ENCODE data around the gene BAZ2B. TPM values are rescaled to one million over a fixed set of nuclear protein-coding genes. Genes with fewer than 3 reads are reported as not detected.
A peak's percentile ranks its signal among the peaks of the same experiment; 100 is the strongest.

BAZ2B gene
- total RNA-seq, 1 donor from 2014 or later: 115 TPM

DNA sequence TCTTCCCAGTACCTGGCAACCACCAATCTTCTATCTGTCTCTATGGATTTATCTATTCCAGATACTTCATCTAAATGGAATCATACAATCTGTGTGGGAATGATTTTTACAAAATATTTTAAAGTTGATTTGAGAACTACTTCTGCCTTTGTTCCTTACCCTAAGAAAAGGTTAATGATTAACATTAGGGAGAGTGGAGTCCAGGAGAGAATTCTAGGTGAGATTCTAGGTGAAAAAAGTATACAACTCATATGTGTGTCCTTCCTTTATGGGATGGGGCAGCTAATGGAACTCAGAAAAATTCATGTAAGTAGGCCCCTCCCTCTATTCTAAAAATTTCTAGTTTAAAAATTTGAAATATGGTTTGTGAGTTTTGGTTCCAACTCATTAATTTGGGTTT, 293.9 kb downstream of the BAZ2B start:
- DNase-seq (ENCODE audit: low read depth): peak; percentile 19

DNA sequence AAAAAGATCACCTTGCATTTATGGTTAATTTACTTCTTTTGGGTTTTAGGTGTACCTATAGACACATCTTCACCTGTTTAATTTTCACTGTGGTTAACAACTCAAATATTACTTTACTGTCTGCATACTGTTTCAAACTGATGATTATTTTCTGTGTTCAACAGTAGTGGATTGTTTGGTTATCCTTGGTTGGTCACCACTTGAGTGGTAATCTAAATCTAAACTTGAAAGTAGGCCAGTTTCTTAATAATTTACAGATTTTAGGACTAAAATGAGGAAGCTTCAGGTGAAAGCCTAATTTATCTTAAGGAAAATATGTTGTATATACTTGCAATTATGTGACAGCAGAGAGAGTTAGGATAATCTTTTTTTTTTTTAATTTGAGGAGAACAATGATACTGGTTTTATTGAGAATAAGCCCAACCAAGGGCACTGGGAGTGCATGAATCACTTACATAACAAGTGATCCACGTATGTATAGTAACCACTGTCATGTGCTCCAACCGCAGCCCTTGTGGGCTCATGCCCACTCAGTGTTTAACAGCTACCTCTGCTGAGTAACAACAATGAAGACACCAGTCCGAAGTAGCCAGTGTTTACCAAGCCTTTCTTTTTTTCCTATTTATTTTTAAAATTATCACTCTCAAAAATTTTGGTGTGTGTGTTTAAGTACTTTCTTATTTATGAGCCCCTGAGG, 298.8 kb downstream of the BAZ2B start:
- peak; percentile 44 for DNase-seq (ENCODE audit: low read depth)

GRCh38 chr2:159307942-159308341, 308.4 kb downstream of the BAZ2B start:
- no peak for DNase-seq (ENCODE audit: low read depth)

DNA sequence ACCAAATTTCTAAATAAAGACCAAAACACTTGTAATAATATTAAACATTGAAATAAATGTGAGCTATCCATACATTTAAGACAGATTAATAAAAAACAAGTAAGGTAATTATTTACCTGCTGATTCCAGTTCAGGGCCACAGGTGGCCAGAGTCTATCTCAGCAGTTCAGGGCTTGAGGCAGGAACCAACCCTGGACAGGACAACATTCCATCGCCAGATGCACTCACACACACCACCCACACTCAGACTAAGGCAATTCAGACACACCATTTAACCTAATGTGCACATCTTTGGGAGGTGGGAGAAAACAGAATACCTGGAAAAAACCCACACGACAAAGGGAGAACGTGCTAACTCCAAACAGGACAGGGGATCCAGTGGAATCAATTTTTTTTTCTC, 315.8 kb downstream of the BAZ2B start:
- DNase-seq (ENCODE audit: low read depth): no peak

DNA sequence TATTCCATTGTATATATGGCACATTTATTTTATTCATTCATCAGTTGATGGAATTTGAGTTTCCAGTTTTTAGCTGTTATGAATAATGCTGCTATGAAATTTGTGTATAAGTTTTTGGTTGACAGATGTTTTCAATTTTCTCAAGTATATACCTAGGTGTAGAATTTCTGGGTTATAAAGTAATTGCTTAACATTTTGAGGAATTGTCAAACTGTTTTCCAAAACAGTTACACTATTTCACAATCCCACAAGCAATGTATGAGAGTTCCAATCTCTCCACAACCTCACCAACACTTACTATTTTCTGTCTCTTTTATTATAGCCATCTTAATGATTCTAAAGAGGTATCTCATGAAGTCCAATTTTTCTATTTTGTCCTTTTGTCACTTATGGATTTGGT, 317.4 kb downstream of the BAZ2B start:
- no peak for DNase-seq (ENCODE audit: low read depth)

GRCh38 chr2:159297042-159297707, 319.2 kb downstream of the BAZ2B start:
- no peak for DNase-seq (ENCODE audit: low read depth)

- no peak for DNase-seq (ENCODE audit: low read depth)
These were observed 324.2 kb downstream of the BAZ2B start for GRCh38 chr2:159292157-159292556.

GRCh38 chr2:159290289-159290907, 325.9 kb downstream of the BAZ2B start:
- DNase-seq (ENCODE audit: low read depth): peak; percentile 63

DNA sequence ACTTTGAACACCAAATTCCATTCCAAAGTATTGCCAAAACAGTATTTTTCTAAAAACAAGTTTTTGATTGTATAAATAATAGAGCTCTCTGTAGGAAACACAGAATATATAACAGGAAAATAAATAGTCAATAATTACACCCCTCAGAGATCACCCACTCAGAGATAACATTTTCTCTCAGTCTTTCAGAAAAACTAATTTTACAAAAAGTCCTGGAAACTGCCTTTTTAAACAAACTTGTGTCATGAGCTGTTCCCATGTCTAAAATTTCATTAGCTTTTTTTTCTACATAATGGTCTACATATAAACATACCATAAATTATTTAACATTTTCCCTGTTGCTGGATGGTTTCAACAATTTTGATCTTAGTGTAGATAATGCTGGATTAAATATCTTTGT, 328.6 kb downstream of the BAZ2B start:
- no peak for DNase-seq (ENCODE audit: low read depth)

GRCh38 chr2:159286709-159287441, 329.5 kb downstream of the BAZ2B start:
- DNase-seq (ENCODE audit: low read depth): peak; percentile 86

DNA sequence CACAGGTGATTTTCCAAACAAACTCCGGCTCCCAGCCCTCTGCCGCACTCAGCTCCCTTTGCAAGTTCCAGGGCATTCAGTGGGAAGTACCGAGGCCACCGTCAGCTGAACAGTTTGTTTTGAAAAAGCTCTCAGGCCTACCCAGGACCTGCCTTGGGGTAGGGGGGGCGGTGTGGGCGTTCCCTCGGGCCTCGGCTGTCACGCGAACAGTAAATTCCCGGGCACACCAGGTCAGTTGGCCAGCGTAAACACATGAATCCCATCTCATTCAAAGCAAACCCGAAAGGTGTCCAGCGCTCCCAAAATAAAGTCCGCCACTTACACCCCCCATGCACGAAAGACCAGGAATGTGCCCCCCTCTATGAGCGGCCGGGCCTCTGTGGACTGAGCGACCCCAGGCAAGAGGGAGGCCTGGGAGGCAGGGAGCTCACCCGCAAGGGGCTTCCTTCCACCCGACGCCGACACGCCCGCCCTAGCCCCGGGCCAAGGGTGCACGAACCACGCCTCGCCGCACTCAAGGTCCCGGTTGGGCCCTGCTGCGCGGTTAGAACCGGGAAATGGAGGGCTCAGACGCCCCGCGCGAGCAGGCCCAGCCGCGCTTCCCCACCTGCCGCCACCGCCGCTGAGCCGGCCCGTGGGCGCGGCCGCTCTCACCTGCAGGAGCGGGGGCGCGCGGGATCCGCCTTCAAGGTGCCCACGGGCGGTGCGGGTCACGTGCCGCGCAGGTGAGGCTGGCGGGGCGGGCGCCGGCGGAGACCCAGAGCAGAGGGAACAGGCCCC, 330.2 kb downstream of the BAZ2B start, which contains the start of gene WDSUB1:
Gene WDSUB1 (minus strand): TSS at position 775 of the 780 bp plus-strand sequence. CDS start 3,634 bp downstream, outside the sequence.
- DNase-seq (ENCODE audit: low read depth): peak; percentile 75

DNA sequence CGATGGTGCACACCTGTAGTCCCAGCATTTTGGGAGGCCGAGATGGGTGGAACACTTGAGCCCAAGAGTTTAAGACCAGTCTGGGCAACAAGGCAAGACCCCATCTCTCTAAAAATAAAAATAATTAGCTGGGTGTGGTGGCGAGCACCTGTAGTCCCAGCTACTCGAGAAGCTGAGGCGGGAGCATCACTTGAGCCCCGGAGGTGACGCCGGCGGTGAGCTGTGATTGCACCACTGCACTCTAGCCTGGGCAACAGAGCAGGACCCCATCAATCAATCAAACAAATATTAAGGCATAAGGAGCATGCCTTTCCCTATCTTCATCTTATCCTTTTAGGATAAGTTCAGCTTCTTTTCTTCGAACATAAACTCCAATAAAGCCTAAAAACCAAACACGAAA, 330.9 kb downstream of the BAZ2B start:
- DNase-seq (ENCODE audit: low read depth): no peak

DNA sequence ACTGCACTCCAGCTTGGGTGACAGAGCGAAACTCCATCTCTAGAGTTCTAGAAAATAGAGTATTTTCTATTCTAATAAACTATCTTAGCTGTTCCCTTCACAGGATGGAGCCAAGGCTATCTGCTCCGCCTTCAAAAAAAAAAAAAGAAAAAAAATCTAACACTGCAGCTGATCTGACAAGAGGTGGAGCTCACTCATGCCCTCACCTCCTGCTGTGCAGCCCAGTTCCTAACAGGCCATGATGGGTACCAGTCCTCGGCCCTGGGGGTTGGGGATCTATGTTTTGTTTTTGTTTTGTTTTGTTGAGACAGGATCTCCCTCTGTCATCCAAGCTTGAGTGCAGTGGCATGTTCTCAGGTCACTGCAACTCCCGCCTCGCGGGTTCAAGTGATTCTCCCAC, 332.8 kb downstream of the BAZ2B start:
- no peak for DNase-seq (ENCODE audit: low read depth)

DNA sequence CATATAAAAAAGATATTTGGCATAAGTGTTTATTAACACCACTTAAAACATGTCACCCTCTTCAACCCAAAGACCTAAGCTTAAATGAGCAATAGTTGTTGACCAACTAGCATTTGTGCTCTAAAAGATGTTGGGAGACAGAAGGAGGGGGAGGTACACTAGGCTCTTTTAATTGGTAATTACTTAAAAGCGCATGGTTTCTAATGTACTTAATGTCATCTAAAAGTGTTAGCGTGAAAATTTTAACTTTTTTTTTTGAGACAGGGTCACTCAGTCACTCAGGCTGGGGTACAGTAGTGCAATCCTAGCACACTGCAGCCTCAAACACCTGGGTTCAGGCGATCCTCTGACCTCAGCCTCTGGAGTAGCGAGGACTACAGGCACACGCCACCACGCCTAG, 335.3 kb downstream of the BAZ2B start:
- no peak for DNase-seq (ENCODE audit: low read depth)

GRCh38 chr2:159279700-159280099, 336.6 kb downstream of the BAZ2B start:
- DNase-seq (ENCODE audit: low read depth): no peak

- DNase-seq (ENCODE audit: low read depth): no peak
These were observed 341.2 kb downstream of the BAZ2B start for GRCh38 chr2:159275111-159275510.

DNA sequence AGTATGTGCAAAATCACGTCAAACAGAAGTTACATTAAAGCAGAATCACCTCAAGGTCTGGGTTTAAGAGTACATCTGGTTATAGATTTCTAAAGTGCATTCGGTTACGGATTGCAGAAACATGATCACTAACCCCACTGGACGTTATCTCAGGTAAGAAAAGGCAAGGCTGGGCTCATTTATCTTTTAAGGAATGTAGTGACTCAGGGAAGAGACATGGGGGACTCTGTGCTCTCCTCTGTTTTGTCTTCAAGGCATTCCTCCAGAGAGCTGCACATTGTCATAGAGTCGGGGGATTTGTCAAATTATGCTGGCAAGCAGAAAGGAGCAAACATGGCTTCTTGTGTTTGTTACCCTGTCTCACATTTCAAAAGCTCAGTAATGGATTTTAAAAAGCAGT, 344.2 kb downstream of the BAZ2B start:
- DNase-seq (ENCODE audit: low read depth): no peak

DNA sequence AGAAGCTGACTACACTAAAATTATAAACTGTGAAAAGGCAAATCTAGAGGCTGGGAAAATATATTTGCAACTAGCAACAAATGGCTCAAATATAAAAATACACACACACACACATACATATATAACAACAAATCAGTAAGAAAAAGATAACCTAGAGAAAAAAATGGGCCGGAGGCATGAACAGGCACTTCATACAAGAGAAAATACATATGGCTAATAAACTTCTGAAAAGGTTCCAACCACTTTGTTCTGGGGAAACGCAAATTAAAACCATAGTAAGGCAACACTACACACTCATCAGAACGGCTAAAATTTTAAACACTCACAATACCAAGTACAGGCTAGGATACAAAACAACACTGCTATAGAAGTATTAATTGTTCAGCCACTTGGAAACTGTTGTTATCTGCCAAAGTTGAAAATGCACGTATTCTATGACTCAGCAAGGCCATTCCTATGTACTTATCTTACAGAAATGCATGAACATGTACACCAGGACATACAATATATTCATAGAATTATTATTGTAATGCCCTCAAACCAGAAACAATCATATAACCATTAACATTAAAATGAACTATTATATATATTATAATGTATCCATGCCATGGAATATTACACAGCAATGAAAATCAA, 345.5 kb downstream of the BAZ2B start:
- DNase-seq (ENCODE audit: low read depth): no peak
